H9 (cell line): ENCODE data around the gene DENND5B. TPM values are rescaled to one million over a fixed set of nuclear protein-coding genes. Genes with fewer than 3 reads are reported as not detected.

Experiments
- DNase-seq: peaks from one replicate; pipeline ENCODE4 v3.0.0-alpha.2; 2017
- H2AFZ ChIP-seq: one replicate; pipeline ENCODE4 v1.6.1; 2013; ENCODE audit warnings: mild to moderate bottlenecking, low read length, control low read depth, moderate library complexity
- H2AK5ac ChIP-seq: 2 replicates; pipeline ENCODE4 v1.6.1; 2013; ENCODE audit warnings: low read length, control low read depth, mixed read lengths; ENCODE audit not compliant: insufficient read length
- H2BK120ac ChIP-seq: one replicate; pipeline ENCODE4 v1.6.1; 2013; ENCODE audit warnings: low read depth, mild to moderate bottlenecking, low read length, control low read depth, inconsistent platforms; ENCODE audit not compliant: poor library complexity, severe bottlenecking
- H2BK12ac ChIP-seq: 2 replicates; pipeline ENCODE4 v1.6.1; 2013; ENCODE audit warnings: low read length, control low read depth, mixed read lengths, low read depth; ENCODE audit not compliant: insufficient read length
- H2BK15ac ChIP-seq: 2 replicates; pipeline ENCODE4 v1.6.1; 2013; ENCODE audit warnings: low read depth, low read length, control low read depth
- H2BK20ac ChIP-seq: one replicate; pipeline ENCODE4 v1.6.1; 2013; ENCODE audit warnings: low read depth, mild to moderate bottlenecking, low read length, control low read depth, inconsistent platforms; ENCODE audit not compliant: poor library complexity, severe bottlenecking
- H2BK5ac ChIP-seq: 2 replicates; pipeline ENCODE4 v1.6.1; 2013; ENCODE audit warnings: low read length, control low read depth, mixed read lengths; ENCODE audit not compliant: insufficient read length
- H3K14ac ChIP-seq: 2 replicates; pipeline ENCODE4 v1.6.1; 2013; ENCODE audit warnings: low read length, control low read depth; ENCODE audit not compliant: insufficient read depth
- H3K18ac ChIP-seq: 2 replicates; pipeline ENCODE4 v1.6.1; 2013; ENCODE audit warnings: low read depth, mild to moderate bottlenecking, mixed read lengths, low read length, control low read depth; ENCODE audit not compliant: insufficient read length
- H3K23ac ChIP-seq: 2 replicates; pipeline ENCODE4 v1.6.1; 2013; ENCODE audit warnings: low read length, control low read depth, mixed read lengths, low read depth; ENCODE audit not compliant: insufficient read length
- H3K23me2 ChIP-seq: 2 replicates; pipeline ENCODE4 v1.6.1; 2013; ENCODE audit warnings: low read depth, mild to moderate bottlenecking, mixed read lengths, low read length, control low read depth; ENCODE audit not compliant: insufficient read length, poor library complexity, severe bottlenecking
- H3K27ac ChIP-seq: 2 replicates; pipeline ENCODE4 v1.5.1; 2013; ENCODE audit warnings: low read length, control low read depth, mixed read lengths, low read depth; ENCODE audit not compliant: insufficient read length
- H3K27me3 ChIP-seq: 2 replicates; pipeline ENCODE4 v1.6.1; 2013; ENCODE audit warnings: low read length, control low read depth, inconsistent platforms; ENCODE audit not compliant: insufficient read depth
- H3K4ac ChIP-seq: 2 replicates; pipeline ENCODE4 v1.6.1; 2013; ENCODE audit warnings: low read depth, mild to moderate bottlenecking, control low read depth, inconsistent platforms, low read length, moderate library complexity
- H3K4me1 ChIP-seq: 2 replicates; pipeline ENCODE4 v1.6.1; 2013; ENCODE audit warnings: low read length, control low read depth, inconsistent platforms; ENCODE audit not compliant: insufficient read depth
- H3K4me2 ChIP-seq: 2 replicates; pipeline ENCODE4 v1.6.1; 2013; ENCODE audit warnings: low read length, control low read depth, mixed read lengths; ENCODE audit not compliant: insufficient read length, insufficient read depth
- H3K56ac ChIP-seq: 2 replicates; pipeline ENCODE4 v1.6.1; 2013; ENCODE audit warnings: low read depth, mild to moderate bottlenecking, mixed read lengths, low read length, control low read depth; ENCODE audit not compliant: insufficient read length
- H3K79me1 ChIP-seq: 2 replicates; pipeline ENCODE4 v1.6.1; 2013; ENCODE audit warnings: low read depth, mild to moderate bottlenecking, moderate library complexity, low read length, control low read depth, inconsistent platforms; ENCODE audit not compliant: insufficient read depth, poor library complexity, severe bottlenecking
- H3K79me2 ChIP-seq: 2 replicates; pipeline ENCODE4 v1.6.1; 2013; ENCODE audit warnings: low read length, control low read depth, inconsistent platforms; ENCODE audit not compliant: insufficient read depth
- H3K9ac ChIP-seq: 2 replicates; pipeline ENCODE4 v1.6.1; 2013; ENCODE audit warnings: low read length, control low read depth, mixed read lengths; ENCODE audit not compliant: insufficient read length; ENCODE audit errors: extremely low read depth
- H3K9me3 ChIP-seq: one replicate; pipeline ENCODE4 v1.6.1; 2013; ENCODE audit warnings: low read depth, low read length, inconsistent platforms; ENCODE audit not compliant: control insufficient read depth
- H3T11ph ChIP-seq: one replicate; pipeline ENCODE4 v1.6.1; 2013; ENCODE audit warnings: mild to moderate bottlenecking, low read length, control low read depth, inconsistent platforms
- H4K20me1 ChIP-seq: one replicate; pipeline ENCODE4 v1.6.1; 2013; ENCODE audit not compliant: control insufficient read depth, insufficient read length, insufficient read depth
- H4K5ac ChIP-seq: 2 replicates; pipeline ENCODE4 v1.6.1; 2013; ENCODE audit warnings: low read depth, mild to moderate bottlenecking, mixed read lengths, low read length, control low read depth; ENCODE audit not compliant: insufficient read length
- H4K8ac ChIP-seq: replicated peaks from 2 replicates; pipeline ENCODE4 v1.6.1; 2013; ENCODE audit warnings: low read length, control low read depth, mixed read lengths, low read depth; ENCODE audit not compliant: insufficient read length
- H4K91ac ChIP-seq: 2 replicates; pipeline ENCODE4 v1.6.1; 2013; ENCODE audit warnings: low read depth, mild to moderate bottlenecking, moderate library complexity, mixed read lengths, low read length, control low read depth; ENCODE audit not compliant: insufficient read length
- H3K27ac Mint-ChIP-seq, 3 experiments: 2 replicates in 2 of 3; 3 replicates in 1 of 3; pipeline ENCODE4 v1.8.0; 2020 to 2021; ENCODE audit warnings: mixed read lengths in 3 of 3, mild to moderate bottlenecking in 1 of 3, moderate library complexity in 1 of 3
- H3K27me3 Mint-ChIP-seq: 2 replicates; pipeline ENCODE4 v1.8.0; 2021; ENCODE audit warnings: low read depth, mild to moderate bottlenecking, moderate library complexity, mixed read lengths
- H3K36me3 Mint-ChIP-seq, 3 experiments: 2 replicates in 2 of 3; 3 replicates in 1 of 3; pipeline ENCODE4 v1.8.0; 2020 to 2021; ENCODE audit warnings: low read depth in 3 of 3, mixed read lengths in 3 of 3; ENCODE audit not compliant: insufficient read depth in 1 of 3
- H3K4me1 Mint-ChIP-seq, 2 experiments: 2 replicates each; pipeline ENCODE4 v1.8.0; 2020; ENCODE audit warnings: mixed read lengths in 2 of 2
- H3K4me3 Mint-ChIP-seq, 2 experiments: 2 replicates in 1 of 2; 3 replicates in 1 of 2; pipeline ENCODE4 v1.8.0; 2020 to 2021; ENCODE audit warnings: mild to moderate bottlenecking in 2 of 2, mixed read lengths in 2 of 2, moderate library complexity in 1 of 2
- H3K9me3 Mint-ChIP-seq, 2 experiments: 2 replicates in 1 of 2; 3 replicates in 1 of 2; pipeline ENCODE4 v1.8.0; 2020; ENCODE audit warnings: mild to moderate bottlenecking in 2 of 2, mixed read lengths in 2 of 2, moderate library complexity in 1 of 2
- CTCF ChIP-seq: fragments of 200-600 bp; sonication (generic); conservative IDR thresholded peaks from 3 replicates; pipeline ENCODE4 v1.8.0; 2021; ENCODE audit warnings: antibody characterized with exemption, mild to moderate bottlenecking
- WGBS: extraction: QIAGEN DNeasy Blood & Tissue Kit; methylation state at CpG from one replicate; pipeline ENCODE4 v1.1.7; 2013; ENCODE audit warnings: missing lambda C conversion rate, low lambda C conversion rate, mixed read lengths; ENCODE audit not compliant: insufficient read length; ENCODE audit errors: extremely low coverage; 5-methylcytosine and 5-hydroxymethylcytosine counted together
- total RNA-seq: library from RNA; stranded (reverse); gene quantifications from 2 replicates; pipeline ENCODE4 v1.2.1, GENCODE V29; 2021

The DENND5B gene
- total RNA-seq, 1 experiment from 2014 or later, result 13.4 TPM

DNA sequence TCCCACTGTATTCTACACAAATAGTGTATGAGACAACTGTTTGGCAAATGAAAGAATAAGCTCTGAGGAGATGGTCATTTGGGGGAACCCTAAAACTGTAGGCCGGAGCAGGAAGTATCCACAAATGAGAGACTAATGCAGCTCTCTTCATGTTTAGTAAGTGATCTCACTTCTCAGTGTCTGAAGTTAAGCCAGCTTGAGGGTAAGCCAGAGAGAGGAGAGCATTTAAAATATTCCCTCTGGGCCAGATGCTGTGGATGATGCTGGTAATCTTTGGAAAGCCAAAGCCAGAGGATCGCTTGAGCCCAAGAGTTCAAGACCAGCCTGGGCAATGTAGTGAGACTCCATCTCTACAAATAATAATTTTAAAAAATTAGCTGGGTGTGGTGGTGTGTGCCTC lies 134.4 kb downstream of the DENND5B start:
- no CpG with 5 or more reads among the region's 2 CpGs for WGBS
- no peaks in the 10 kb centered on the region for H4K20me1 ChIP-seq
- no peaks in the 10 kb centered on the region for H3K27me3 Mint-ChIP-seq
- no peak overlapping the region for H2BK20ac ChIP-seq
- no peaks in the 10 kb centered on the region for H3K4me1 ChIP-seq
- no peak overlapping the region for H3K56ac ChIP-seq
- H4K8ac ChIP-seq, result no peak overlapping the region
- no peak overlapping the region for H3K27ac ChIP-seq
- no peaks in the 10 kb centered on the region for H3K79me1 ChIP-seq
- no peaks in the 10 kb centered on the region for H3K79me2 ChIP-seq
- H3K9ac ChIP-seq, result no peak overlapping the region
- H3K9me3 ChIP-seq, result no peaks in the 10 kb centered on the region
- peaks cover 0 to 3% (median 3%) of the 10 kb centered on the region in 3 experiments; a peak in 3 of 7 replicates for H3K36me3 Mint-ChIP-seq
- no peaks in the 10 kb centered on the region for H3K27me3 ChIP-seq
- no peak overlapping the region for H2AFZ ChIP-seq
- H4K91ac ChIP-seq, result no peak overlapping the region
- H2BK15ac ChIP-seq, result no peak overlapping the region
- H3K27ac Mint-ChIP-seq, result no peak overlapping the region
- TF ChIP-seq CTCF, result no peak
- no peak overlapping the region for H2BK120ac ChIP-seq
- H4K5ac ChIP-seq, result no peak overlapping the region
- DNase-seq, result no peak
- no peaks in the 10 kb centered on the region for H3K4me1 Mint-ChIP-seq
- H2BK12ac ChIP-seq, result no peak overlapping the region
- no peak overlapping the region for H3K23ac ChIP-seq
- no peaks in the 10 kb centered on the region; a peak in 1 of 5 replicates for H3K9me3 Mint-ChIP-seq
- H2AK5ac ChIP-seq, result no peak overlapping the region
- no peak overlapping the region for H3K18ac ChIP-seq
- no peak overlapping the region for H3K4me3 Mint-ChIP-seq
- no peak overlapping the region for H3K4ac ChIP-seq
- no peak overlapping the region for H3K4me2 ChIP-seq
- no peak overlapping the region for H2BK5ac ChIP-seq
- no peaks in the 10 kb centered on the region for H3K23me2 ChIP-seq
- no peak overlapping the region for H3K14ac ChIP-seq
- no peak overlapping the region for H3T11ph ChIP-seq
